GM12878 (cell line): ENCODE measurements around the gene CLEC4D. TPM values are rescaled to one million over a fixed set of nuclear protein-coding genes. Genes with fewer than 3 reads are reported as not detected.

Source experiments
- ATAC-seq: fragments of 200-7000 bp; cut with Tn5 transposase; 3 replicates; pipeline ENCODE4 v1.9.1; 2020; ENCODE audit warnings: mild to moderate bottlenecking, moderate library complexity
- BruUV-seq: library from RNA; stranded (reverse); fragments of 400-500 nt; replicated peaks from 2 replicates; lab custom pipeline; 2021; lab: Mats Ljungman, UMichigan
- CTCF ChIA-PET: fragments of 300-600 bp; sonication (Branson Sonifier 250); formaldehyde crosslinking; extraction: SDS; loops from one replicate; lab custom pipeline; 2021; ENCODE audit warnings: inconsistent platforms; lab: Yijun Ruan, JAX
- POLR2A ChIA-PET: fragments of 350-600 bp; formaldehyde crosslinking; extraction: SDS; loops from one replicate; lab custom pipeline; 2021; ENCODE audit warnings: inconsistent platforms; lab: Charles Lee
- RAD21 ChIA-PET: fragments of 300-600 bp; sonication (Branson Sonifier 250); formaldehyde crosslinking; loops from one replicate; lab custom pipeline; 2023; ENCODE audit warnings: antibody characterized with exemption; ENCODE audit not compliant: unreplicated experiment; lab: Charles Lee
- SMC1A ChIA-PET: fragments of 300-600 bp; sonication (Branson Sonifier 250); formaldehyde crosslinking; loops from one replicate; lab custom pipeline; 2023; ENCODE audit not compliant: unreplicated experiment, uncharacterized antibody; lab: Charles Lee
- DNase-seq: peaks from one replicate; pipeline ENCODE4 v3.0.0-alpha.2; 2011; ENCODE audit warnings: low read depth, low spot score
- FAIRE-seq: peaks from 3 replicates; lab custom pipeline; 2011; peaks lifted over from hg19 to GRCh38; lab: Jason Lieb, UNC
- H2AFZ ChIP-seq: 2 replicates; pipeline ENCODE4 v1.6.0; 2011; ENCODE audit warnings: low read depth, low read length, control low read depth; ENCODE audit not compliant: control insufficient read depth
- H3K27ac ChIP-seq: 2 replicates; pipeline ENCODE4 v1.5.1; 2011; ENCODE audit warnings: control low read depth; ENCODE audit not compliant: control insufficient read depth, insufficient read depth
- H3K27me3 ChIP-seq, 2 experiments: replicated peaks in 1 of 2; 2 replicates each; pipeline versions ENCODE4 v1.6.0 to v1.6.1; 2011; ENCODE audit warnings: low read length in 1 of 2; ENCODE audit not compliant: control insufficient read depth in 2 of 2, insufficient read depth in 2 of 2
- H3K36me3 ChIP-seq, 2 experiments: 2 replicates each; pipeline ENCODE4 v1.5.1; 2011; ENCODE audit warnings: low read length in 1 of 2; ENCODE audit not compliant: control insufficient read depth in 2 of 2, insufficient read depth in 2 of 2
- H3K4me1 ChIP-seq: 2 replicates; pipeline ENCODE4 v1.6.1; 2011; ENCODE audit warnings: mild to moderate bottlenecking, low read length, moderate library complexity, mixed read lengths; ENCODE audit not compliant: control insufficient read depth, insufficient read depth
- H3K4me2 ChIP-seq: 2 replicates; pipeline ENCODE4 v1.6.0; 2011; ENCODE audit warnings: control low read depth; ENCODE audit not compliant: control insufficient read depth, insufficient read depth
- H3K4me3 ChIP-seq: fragments of 200-600 bp; sonication (generic); 2 replicates; pipeline ENCODE4 v1.5.1; 2016
- H3K79me2 ChIP-seq: 2 replicates; pipeline ENCODE4 v1.6.0; 2011; ENCODE audit warnings: low read length; ENCODE audit not compliant: control insufficient read depth, insufficient read depth
- H3K9ac ChIP-seq: 2 replicates; pipeline ENCODE4 v1.8.0; 2011; ENCODE audit warnings: low read length, control low read depth, mixed read lengths; ENCODE audit not compliant: control insufficient read depth, insufficient read depth
- H3K9me3 ChIP-seq: replicated peaks from 3 replicates; pipeline ENCODE4 v1.5.1; 2011; ENCODE audit warnings: mild to moderate bottlenecking, low read length; ENCODE audit not compliant: control insufficient read depth, insufficient read depth
- H4K20me1 ChIP-seq: 2 replicates; pipeline ENCODE4 v1.6.0; 2011; ENCODE audit not compliant: control insufficient read depth, insufficient read depth
- IKZF1 ChIP-seq: fragments of 450-650 bp; conservative IDR thresholded peaks from 2 replicates; pipeline ENCODE4 v1.6.1; 2017; ENCODE audit warnings: antibody characterized with exemption, mild to moderate bottlenecking
- NKRF ChIP-seq: fragments of 450-650 bp; conservative IDR thresholded peaks from 2 replicates; pipeline ENCODE4 v1.6.1; 2017; ENCODE audit warnings: mild to moderate bottlenecking, moderate library complexity
- NR2C1 ChIP-seq: fragments of 450-650 bp; IDR thresholded peaks from 2 replicates; pipeline ENCODE4 v1.6.1; 2017; ENCODE audit warnings: antibody characterized with exemption, mild to moderate bottlenecking, moderate library complexity
- NR2F1 ChIP-seq: fragments of 450-650 bp; conservative IDR thresholded peaks from 2 replicates; pipeline ENCODE4 v1.6.1; 2017; ENCODE audit warnings: mild to moderate bottlenecking
- SMAD1 ChIP-seq: fragments of 450-650 bp; IDR thresholded peaks from 2 replicates; pipeline ENCODE4 v1.6.1; 2018; ENCODE audit warnings: mild to moderate bottlenecking, low read depth; ENCODE audit not compliant: partially characterized antibody
- SMC3 ChIP-seq: IDR thresholded peaks from 2 replicates; pipeline ENCODE4 v1.6.1; 2011; ENCODE audit warnings: low read length, improper control_type of control experiment, borderline replicate concordance
- TCF12 ChIP-seq: IDR thresholded peaks from 2 replicates; pipeline ENCODE4 v1.6.1; 2011; ENCODE audit warnings: low read depth, mild to moderate bottlenecking, low read length
- TCF7 ChIP-seq: IDR thresholded peaks from 2 replicates; pipeline ENCODE4 v1.6.1; 2014; ENCODE audit warnings: antibody characterized with exemption, borderline replicate concordance
- WGBS: methylation state at CpG from one replicate; pipeline ENCODE4 v1.1.6; 2016; ENCODE audit warnings: low lambda C conversion rate; ENCODE audit not compliant: insufficient replicate concordance, insufficient coverage; ENCODE audit errors: missing lambda C conversion rate; 5-methylcytosine and 5-hydroxymethylcytosine counted together
- in situ Hi-C: fragments of 300-500 bp; cut with MboI; formaldehyde crosslinking; loops from 9 replicates; pipeline ENCODE4 v1.14.3; 2018; ENCODE audit warnings: mixed read lengths
- intact Hi-C: fragments of 100-400 bp; cut with micrococcal nuclease; formaldehyde crosslinking; loops from one replicate; pipeline ENCODE4 v1.14.2; 2022; ENCODE audit not compliant: unreplicated experiment
- polyA plus RNA-seq, 11 experiments: library from polyadenylated mRNA; depleted of rRNA in 4 of 11; unstranded in 6 of 11; stranded (reverse) in 5 of 11; fragments of >200 nt; fragmentation: Nextera tagmentation in 4 of 11; fragmentation: Illumina TruSeq in 1 of 11; extraction: Ambion mirVana in 4 of 11; extraction: Trizol in 1 of 11; gene quantifications; 1 replicate in 1 of 11; 2 replicates in 10 of 11; pipeline versions ENCODE4 v1.2.1 to v1.2.3, GENCODE V29; 2011 to 2016; ENCODE audit warnings: inconsistent platforms in 2 of 11, missing spikeins in 2 of 11, low read depth in 1 of 11
- total RNA-seq, 4 experiments: library from RNA; depleted of rRNA in 3 of 4; stranded (reverse); fragments of >200 nt in 3 of 4; fragmentation: Illumina TruSeq in 1 of 4; extraction: Trizol in 1 of 4; gene quantifications; 2 replicates each; pipeline versions ENCODE4 v1.2.1 to v1.2.3, GENCODE V29; 2013 to 2021
- TF ChIP-seq, protein P1 (sequence below): fragments of 150-350 bp; IDR thresholded peaks from 2 replicates; pipeline ENCODE4 v1.6.1; 2014; ENCODE audit warnings: mild to moderate bottlenecking, low read depth, low read length

CLEC4D gene
- total and polyA plus RNA-seq, 10 of the 15 experiments (the other 5 are each of a cell fraction or from before 2014, with no cell fraction given) = not detected

DNA sequence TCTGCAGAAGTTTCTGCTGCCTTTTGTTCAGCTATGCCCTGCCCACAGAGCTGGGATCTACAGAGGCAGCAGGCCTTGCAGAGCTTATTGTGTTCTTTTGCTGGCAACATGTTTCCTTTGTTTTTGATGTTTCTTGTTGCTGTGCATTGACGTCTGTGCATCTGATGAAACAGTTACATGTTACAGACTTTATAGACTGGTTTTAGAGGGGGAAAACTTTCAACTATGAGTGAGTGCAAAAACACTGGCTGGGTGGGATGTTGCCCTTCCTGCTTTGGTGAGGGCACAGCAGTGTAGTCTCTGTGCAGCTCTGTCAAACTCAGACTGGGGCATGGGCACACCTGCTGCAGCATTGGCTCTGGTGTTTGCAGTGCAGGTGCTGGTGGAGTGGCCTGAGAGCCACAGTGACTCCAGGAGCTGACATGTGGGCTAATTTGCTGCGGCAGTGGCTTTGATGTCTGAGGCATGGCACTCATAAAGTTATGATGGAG is 30.7 kb upstream of the CLEC4D start:
- in situ Hi-C loops = no loop called here
- FAIRE-seq = no peak
- no TSS peak for BruUV-seq
- no peak overlapping the region for H3K27ac ChIP-seq
- intact Hi-C loops = no loop called here
- no peak overlapping the region for H3K9ac ChIP-seq
- TF ChIP-seq NKRF (no peak), SMC3 (no peak), TCF12 (no peak), NR2F1 (no peak), NR2C1 (no peak), SMAD1 (no peak), IKZF1 (no peak), TCF7 (no peak)
- TF ChIP-seq, protein P1, sequence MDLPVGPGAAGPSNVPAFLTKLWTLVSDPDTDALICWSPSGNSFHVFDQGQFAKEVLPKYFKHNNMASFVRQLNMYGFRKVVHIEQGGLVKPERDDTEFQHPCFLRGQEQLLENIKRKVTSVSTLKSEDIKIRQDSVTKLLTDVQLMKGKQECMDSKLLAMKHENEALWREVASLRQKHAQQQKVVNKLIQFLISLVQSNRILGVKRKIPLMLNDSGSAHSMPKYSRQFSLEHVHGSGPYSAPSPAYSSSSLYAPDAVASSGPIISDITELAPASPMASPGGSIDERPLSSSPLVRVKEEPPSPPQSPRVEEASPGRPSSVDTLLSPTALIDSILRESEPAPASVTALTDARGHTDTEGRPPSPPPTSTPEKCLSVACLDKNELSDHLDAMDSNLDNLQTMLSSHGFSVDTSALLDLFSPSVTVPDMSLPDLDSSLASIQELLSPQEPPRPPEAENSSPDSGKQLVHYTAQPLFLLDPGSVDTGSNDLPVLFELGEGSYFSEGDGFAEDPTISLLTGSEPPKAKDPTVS = no peak
- TF ChIP-seq, all 136 proteins: peak for 0
- Histone ChIP-seq H3K4me1 (no peaks in the 10 kb centered on the region), H3K79me2 (no peaks in the 10 kb centered on the region), H3K27me3 (no peaks in the 10 kb centered on the region; a peak in 1 of 4 replicates), H3K4me3 (no peak overlapping the region), H3K36me3 (no peaks in the 10 kb centered on the region), H3K9me3 (no peaks in the 10 kb centered on the region), H4K20me1 (no peaks in the 10 kb centered on the region), H2AFZ (no peak overlapping the region), H3K4me2 (no peak overlapping the region)
- ATAC-seq = no peak
- WGBS = 78% methylated on average over 2 of the region's 2 CpGs
- DNase-seq = no peak
- ChIA-PET CTCF (interaction anchor here (0.6 kb wide), 1 partner anchor 633 kb away, joined by 3 read pairs; the partner anchor contains the start of gene A2M), RAD21 (no interaction called here), POLR2A (no interaction called here), SMC1A (no interaction called here)
